Endothelial cell of umbilical vein (primary cell): ENCODE results near the gene PCNT.

Source experiments
- CTCF ChIP-seq, 2 donors: IDR thresholded peaks; 1 replicate in 1 of 2; 2 replicates in 1 of 2; pipeline ENCODE4 v1.5.1; 2011; ENCODE audit warnings: low read length in 2 of 2, mild to moderate bottlenecking in 2 of 2, moderate library complexity in 2 of 2, control low read depth in 1 of 2, inconsistent platforms in 1 of 2, low read depth in 1 of 2; ENCODE audit not compliant: insufficient read depth in 1 of 2; ENCODE audit errors: extremely low read depth in 1 of 2
- POLR2A ChIP-seq: IDR thresholded peaks from 2 replicates; pipeline ENCODE4 v1.6.1; 2012; ENCODE audit warnings: low read depth, mild to moderate bottlenecking, control low read depth, low read length
- POLR2AphosphoS5 ChIP-seq: IDR thresholded peaks from 2 replicates; pipeline ENCODE4 v1.6.1; 2012; ENCODE audit warnings: low read depth, mild to moderate bottlenecking, control low read depth, low read length, moderate library complexity; ENCODE audit not compliant: insufficient read depth

- TF ChIP-seq CTCF (IDR thresholded peaks at IDR 0.05; ENCODE audit: extremely low read depth in 1 of 2, insufficient read depth in 1 of 2, low read depth in 1 of 2, low read length in 2 of 2) (no peak), POLR2AphosphoS5 (no peak), POLR2A (no peak)
Observed at GRCh38 chr21:46475296-46475695, 151.3 kb downstream of the PCNT start.
